ENCODE results near the gene LMNB1.
"Not testable (repeated sequence)": the region's sequence is repeated elsewhere in the genome, so short reads cannot be mapped to it uniquely, and the experiment has no call there.

The LMNB1 gene

GRCh38 chr5:126849101-126849678 is 72.3 kb downstream of the LMNB1 start:
- H3K27ac ChIP-seq = peak overlapping the region in 3 of 21 experiments; percentile 14 to 63 (median 19)

GRCh38 chr5:126851501-126852011 is 74.6 kb downstream of the LMNB1 start:
- Histone ChIP-seq H3K4me3 (no peak overlapping the region), H3K27ac (peak overlapping the region in 14 of 21 experiments; percentile 13 to 80 (median 66))

More at GRCh38 chr5:126849101-126849678, 72.3 kb downstream of the LMNB1 start:
- no peak overlapping the region for H3K4me3 ChIP-seq

GRCh38 chr5:126852091-126852571 is 75.2 kb downstream of the LMNB1 start:
- Histone ChIP-seq H3K4me3 (no peak overlapping the region), H3K27ac (peak overlapping the region in 13 of 21 experiments; percentile 7 to 80 (median 69))

DNA sequence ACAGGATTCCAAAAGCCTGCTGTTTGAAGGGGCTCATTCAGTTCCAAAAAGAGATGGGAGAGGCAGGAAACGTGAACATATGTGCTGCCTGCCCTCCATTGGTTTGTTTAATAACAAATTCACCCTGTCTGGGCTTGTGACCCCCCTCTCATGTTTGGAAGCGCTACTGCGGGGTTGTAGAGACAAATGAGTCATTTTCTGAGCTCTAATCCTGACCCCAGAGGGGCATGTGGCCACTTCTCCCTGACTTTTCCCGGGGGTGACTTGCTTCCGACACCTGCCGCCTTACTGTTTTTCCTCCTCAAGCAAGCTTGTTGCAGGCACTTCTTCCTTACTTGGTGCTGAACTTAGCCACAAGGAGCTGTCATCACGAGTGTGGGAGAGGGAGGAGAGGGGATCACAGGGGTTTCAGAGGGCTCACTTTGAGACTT is 75.9 kb downstream of the LMNB1 start:
- peak overlapping the region in 12 of 21 experiments; percentile 7 to 80 (median 66) for H3K27ac ChIP-seq
- H3K4me3 ChIP-seq = no peak overlapping the region

GRCh38 chr5:126853541-126854307 is 76.8 kb downstream of the LMNB1 start:
- not testable (repeated sequence) for H3K4me3 ChIP-seq
- H3K27ac ChIP-seq = peak overlapping the region in 6 of 21 experiments; percentile 31 to 80 (median 69)

- Histone ChIP-seq H3K4me3 (no peak overlapping the region), H3K27ac (no peak overlapping the region)
These were observed 77.7 kb downstream of the LMNB1 start for GRCh38 chr5:126854526-126855110.

- Histone ChIP-seq H3K27ac (no peak overlapping the region), H3K4me3 (no peak overlapping the region)
These were observed 78.3 kb downstream of the LMNB1 start for GRCh38 chr5:126855266-126855665.

DNA sequence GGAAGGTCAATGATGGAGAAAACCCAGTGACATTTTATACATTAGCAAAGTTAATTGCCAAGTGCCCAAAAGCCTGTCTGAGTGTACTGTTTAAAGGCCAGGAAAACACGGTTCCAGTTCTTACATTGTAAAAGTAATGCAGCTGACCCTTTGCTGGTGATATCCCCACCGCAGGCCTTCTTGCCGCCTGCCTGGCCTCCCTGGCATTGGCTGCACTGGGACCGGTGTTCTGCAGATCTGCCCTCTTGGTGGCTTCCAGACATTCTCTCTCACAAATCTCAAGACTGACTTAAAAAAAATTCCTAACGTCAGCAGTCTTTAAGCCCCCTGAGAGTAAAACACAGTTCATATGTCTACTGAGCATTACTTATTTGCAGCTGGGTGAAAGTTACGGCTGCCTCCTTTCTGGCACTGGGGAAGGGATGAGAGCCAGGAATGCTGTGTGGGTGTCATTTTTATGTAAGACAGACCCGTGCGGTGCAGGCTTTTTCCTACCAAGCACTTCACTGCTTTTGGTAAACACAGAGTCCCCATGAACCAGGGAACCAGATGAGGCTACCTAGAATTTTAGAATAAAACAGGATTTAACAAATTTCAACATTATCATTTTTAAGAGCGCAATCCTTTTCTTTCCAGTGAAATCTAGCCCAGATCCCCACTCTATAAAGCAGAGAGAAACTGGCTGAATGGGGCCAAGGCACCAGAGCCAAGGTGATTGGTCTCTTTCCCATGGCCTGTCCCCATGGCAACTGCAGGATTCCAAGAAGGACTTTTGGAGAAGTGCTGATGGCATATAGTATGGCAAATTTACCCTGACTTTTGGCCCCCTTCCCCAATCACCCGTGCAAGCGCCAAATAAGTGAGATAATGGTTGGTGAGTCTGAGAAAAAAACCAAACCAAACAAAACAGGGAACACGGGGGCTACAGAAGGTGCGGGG is 80.8 kb downstream of the LMNB1 start:
- Histone ChIP-seq H3K4me3 (no peak overlapping the region), H3K27ac (no peak overlapping the region)

GRCh38 chr5:126858441-126858840 is 81.5 kb downstream of the LMNB1 start:
- Histone ChIP-seq H3K27ac (no peak overlapping the region), H3K4me3 (no peak overlapping the region)

- Histone ChIP-seq H3K4me3 (no peak overlapping the region), H3K27ac (no peak overlapping the region)
These were observed 86.5 kb downstream of the LMNB1 start for GRCh38 chr5:126863402-126863801.

DNA sequence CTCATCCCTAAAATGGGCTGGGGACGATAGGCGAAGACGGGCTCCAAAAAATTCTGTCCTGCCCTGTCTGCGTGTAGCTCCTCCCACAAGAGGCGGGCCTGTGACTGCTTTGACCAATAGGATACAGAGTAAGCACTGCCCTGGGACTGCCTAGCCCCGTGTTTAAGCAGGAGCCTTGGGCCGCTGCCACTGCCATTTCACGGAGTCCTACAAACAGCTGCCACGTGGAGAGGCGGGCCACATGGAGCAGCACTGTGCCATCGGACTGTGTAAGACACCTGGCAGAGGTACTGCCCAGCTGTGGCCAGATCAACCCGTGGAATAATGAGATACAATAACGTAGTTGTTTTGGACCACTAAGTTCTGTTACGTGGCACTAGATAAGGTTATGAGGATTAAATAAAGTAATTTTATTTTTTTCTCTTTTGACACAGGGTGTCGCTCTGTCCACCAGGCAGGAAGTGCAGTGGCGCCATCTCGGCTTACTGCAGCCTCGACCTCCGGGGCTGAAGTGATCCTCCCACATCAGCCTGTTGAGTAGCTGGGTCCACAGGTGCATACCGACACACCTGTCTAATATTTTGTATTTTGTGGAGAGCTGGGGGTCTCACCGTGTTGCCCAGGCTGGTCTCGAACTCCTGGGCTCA is 87.2 kb downstream of the LMNB1 start:
- H3K27ac ChIP-seq = no peak overlapping the region
- H3K4me3 ChIP-seq = no peak overlapping the region

DNA sequence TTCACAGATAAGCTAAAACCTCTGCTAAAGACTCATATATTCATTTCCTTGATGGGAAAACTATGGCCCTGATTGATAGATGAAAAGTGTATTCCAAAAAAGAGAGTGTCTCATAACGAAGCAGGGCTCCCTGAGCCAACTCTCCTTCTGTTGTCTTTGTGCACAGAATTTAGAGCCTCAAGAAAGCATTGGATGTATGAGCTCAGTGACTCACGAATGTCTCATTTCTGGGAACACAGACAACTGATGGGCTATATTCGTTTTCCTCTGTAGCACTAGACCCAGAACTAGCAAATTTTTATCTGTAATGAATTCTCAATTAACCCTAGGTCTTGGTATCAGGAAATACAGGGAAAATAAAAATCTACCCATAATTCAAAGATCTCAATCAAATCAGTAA is 88.4 kb downstream of the LMNB1 start:
- H3K4me3 ChIP-seq = no peak overlapping the region
- no peak overlapping the region for H3K27ac ChIP-seq

DNA sequence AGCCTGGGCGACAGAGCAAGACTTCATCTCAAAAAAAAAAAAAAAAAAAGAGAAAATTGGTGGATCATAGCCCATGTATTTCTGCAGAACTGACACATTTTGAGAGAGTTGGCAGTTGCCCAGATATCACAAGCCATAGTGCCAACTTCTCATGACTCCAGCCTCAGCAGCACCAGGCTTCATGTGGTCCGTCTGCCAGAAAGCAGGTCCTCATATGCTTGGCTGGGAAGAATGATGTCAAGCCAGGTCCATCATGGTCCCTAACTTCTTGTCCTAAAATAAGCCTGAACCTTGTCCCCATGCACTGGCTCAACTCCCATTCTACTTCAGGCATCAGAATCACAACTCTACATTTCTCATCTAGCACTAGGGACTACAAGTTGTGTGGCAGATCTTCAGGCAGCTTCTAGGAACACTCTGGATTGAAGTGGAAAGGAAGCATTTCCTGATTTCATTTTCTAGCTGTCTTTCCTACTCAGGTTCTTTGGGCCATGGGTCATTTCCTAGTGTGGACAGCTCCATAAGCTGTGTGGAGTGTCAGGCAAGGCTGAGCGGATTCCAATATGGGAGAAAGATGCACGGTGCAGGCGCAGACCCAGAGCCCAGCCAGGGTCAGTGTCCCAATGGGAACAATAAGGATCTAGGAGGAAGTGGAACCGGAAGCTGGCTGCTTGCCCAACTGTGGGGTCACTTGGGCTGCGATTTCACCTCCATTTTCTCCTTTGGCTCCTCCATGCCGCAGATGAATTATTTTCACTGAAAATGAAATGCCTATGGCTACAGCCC is 90.1 kb downstream of the LMNB1 start:
- no peak overlapping the region for H3K27ac ChIP-seq
- H3K4me3 ChIP-seq = no peak overlapping the region

- no peak overlapping the region for H3K4me3 ChIP-seq
- no peak overlapping the region for H3K27ac ChIP-seq
These were observed 91.5 kb downstream of the LMNB1 start for GRCh38 chr5:126868338-126869004.

DNA sequence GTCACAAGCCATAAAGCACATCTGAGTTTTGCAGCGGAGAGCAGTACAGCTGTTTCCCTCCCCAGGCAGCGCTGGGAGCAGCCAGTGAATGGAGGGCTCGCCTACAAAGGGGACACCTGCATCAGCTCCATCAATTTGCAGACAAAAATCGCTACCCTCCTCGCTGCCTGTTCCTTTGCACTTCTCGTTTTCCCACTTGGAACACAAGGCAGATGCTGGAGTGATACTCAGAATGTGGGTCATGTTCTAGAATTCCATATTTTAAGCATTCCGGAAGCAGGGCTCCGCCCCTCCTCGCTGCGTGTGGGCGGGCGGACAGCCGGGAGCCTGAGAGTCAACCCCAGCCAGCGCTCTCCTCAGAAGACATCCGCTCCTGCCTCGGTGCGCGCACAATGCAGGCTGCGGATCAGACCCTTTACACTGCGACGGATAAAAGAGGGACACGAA is 92.1 kb downstream of the LMNB1 start:
- no peak overlapping the region for H3K27ac ChIP-seq
- H3K4me3 ChIP-seq = no peak overlapping the region

- no peak overlapping the region for H3K4me3 ChIP-seq
- H3K27ac ChIP-seq = no peak overlapping the region
These were observed 94.5 kb downstream of the LMNB1 start for GRCh38 chr5:126871441-126871840.

GRCh38 chr5:126872561-126873354 is 95.8 kb downstream of the LMNB1 start:
- Histone ChIP-seq H3K27ac (peak overlapping the region in 3 of 21 experiments; percentile 0 to 28 (median 17)), H3K4me3 (no peak overlapping the region)

Data from skin epidermis (tissue), 12 donors.